Measurements from ENCODE around the gene RBMX2. TPM values are rescaled to one million over a fixed set of nuclear protein-coding genes. Genes with fewer than 3 reads are reported as not detected.
"Not testable (repeated sequence)": the region's sequence is repeated elsewhere in the genome, so short reads cannot be mapped to it uniquely, and the experiment has no call there.

RBMX2 gene
- 19.1 TPM for polyA plus RNA-seq (ENCODE audit: insufficient read length)

GRCh38 chrX:130401415-130402207 is at the start of gene RBMX2:
TSS of gene RBMX2 (plus strand) at chrX:130401987. CDS start at chrX:130402033, 46 bp downstream.
- peak; percentile 32 for DNase-seq (ENCODE audit: low read depth)

GRCh38 chrX:130352050-130352449 is 49.7 kb upstream of the RBMX2 start:
- not testable (repeated sequence) for DNase-seq (ENCODE audit: low read depth)

GRCh38 chrX:130376077-130376476 is 25.7 kb upstream of the RBMX2 start:
- no peak for DNase-seq (ENCODE audit: low read depth)

DNA sequence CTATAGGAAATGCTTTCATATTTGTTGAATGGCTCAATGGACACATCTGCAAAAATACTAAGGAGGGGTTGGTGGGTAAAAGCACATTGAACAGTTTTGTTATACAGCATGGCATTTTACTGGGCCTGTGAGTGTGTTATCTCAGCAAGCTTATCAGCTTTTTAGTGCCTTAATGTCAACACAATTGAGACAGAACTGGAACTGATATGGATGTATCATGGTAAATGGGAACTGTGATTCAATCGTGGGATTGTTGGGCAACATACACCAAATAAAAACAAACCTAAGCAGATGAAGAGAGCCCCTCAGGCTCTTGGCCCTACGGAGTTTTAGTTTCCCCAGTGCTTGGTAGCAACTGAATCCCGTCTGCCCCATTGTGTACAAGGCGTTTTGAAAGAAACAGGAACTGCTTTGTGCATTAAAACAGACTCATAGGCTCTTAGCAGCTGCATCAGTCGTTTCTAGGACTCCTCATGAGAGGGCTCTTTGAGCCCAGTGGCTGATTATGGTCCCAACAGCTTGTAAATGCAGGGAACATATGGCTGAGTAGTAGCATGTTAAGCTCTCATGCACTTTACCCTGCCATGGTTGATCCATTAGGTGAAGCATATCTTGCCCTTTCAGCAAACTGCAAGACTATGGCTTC is 23.6 kb upstream of the RBMX2 start:
- DNase-seq (ENCODE audit: low read depth): no peak

- DNase-seq (ENCODE audit: low read depth): no peak
Measured at GRCh38 chrX:130385520-130385919, 16.3 kb upstream of the RBMX2 start, which contains the start of gene GPR119. TSS of gene GPR119 (minus strand) at chrX:130385674. CDS start at chrX:130385447, 227 bp downstream.

- no peak for DNase-seq (ENCODE audit: low read depth)
Measured at GRCh38 chrX:130386408-130386808, 15.4 kb upstream of the RBMX2 start.

GRCh38 chrX:130393451-130394074 is 8.2 kb upstream of the RBMX2 start:
- no peak for DNase-seq (ENCODE audit: low read depth)

- DNase-seq (ENCODE audit: low read depth): no peak
Measured at GRCh38 chrX:130395341-130395740, 6.4 kb upstream of the RBMX2 start.

GRCh38 chrX:130402208-130402684 is 459 bp downstream of the RBMX2 start:
- DNase-seq (ENCODE audit: low read depth): no peak

- DNase-seq (ENCODE audit: low read depth): no peak
Measured at GRCh38 chrX:130413415-130413814, 11.6 kb downstream of the RBMX2 start.

DNA sequence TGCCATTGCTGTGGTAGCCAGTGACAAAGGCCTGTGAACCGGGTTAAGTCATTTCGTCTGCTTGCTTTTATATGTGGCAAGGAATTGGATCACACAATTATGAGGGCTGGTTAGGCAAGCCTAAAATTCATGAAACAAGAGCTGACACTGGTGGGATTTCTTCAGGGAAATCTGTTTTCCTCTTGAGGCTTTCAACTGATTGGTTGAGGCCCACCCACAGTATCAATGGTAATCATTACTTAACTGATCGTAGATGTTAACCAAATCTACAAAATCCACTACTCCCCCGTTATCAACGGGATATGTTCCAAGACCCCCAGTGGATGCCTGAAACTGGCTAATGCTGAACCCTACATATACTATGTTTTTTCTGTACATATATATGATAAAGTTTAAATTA is 13.0 kb downstream of the RBMX2 start:
- no peak for DNase-seq (ENCODE audit: low read depth)

- DNase-seq (ENCODE audit: low read depth): no peak
Measured at GRCh38 chrX:130415201-130415600, 13.4 kb downstream of the RBMX2 start.

GRCh38 chrX:130416785-130417184 is 15.0 kb downstream of the RBMX2 start:
- DNase-seq (ENCODE audit: low read depth): no peak

GRCh38 chrX:130418066-130418465 is 16.3 kb downstream of the RBMX2 start:
- no peak for DNase-seq (ENCODE audit: low read depth)

DNA sequence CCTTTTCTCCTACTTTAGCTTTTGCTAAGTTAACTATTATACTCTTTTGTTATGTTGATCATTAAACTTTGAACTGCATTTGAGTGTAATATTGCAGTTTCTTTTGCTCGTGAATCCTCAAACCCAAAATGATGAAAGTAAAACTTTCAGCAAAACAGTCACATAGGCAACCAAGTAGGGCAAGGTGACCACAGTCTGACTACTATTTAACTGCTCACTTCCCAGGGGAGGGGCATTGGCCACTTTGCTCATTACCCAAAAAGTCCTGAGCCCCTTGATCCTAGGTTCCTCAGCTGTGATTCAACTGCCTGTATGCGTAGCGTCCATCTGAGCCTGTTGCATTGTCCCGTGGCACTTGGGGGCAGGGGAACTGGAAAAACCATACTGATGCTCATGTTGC is 17.0 kb downstream of the RBMX2 start:
- no peak for DNase-seq (ENCODE audit: low read depth)

- no peak for DNase-seq (ENCODE audit: low read depth)
Measured at GRCh38 chrX:130419263-130419662, 17.5 kb downstream of the RBMX2 start.

DNA sequence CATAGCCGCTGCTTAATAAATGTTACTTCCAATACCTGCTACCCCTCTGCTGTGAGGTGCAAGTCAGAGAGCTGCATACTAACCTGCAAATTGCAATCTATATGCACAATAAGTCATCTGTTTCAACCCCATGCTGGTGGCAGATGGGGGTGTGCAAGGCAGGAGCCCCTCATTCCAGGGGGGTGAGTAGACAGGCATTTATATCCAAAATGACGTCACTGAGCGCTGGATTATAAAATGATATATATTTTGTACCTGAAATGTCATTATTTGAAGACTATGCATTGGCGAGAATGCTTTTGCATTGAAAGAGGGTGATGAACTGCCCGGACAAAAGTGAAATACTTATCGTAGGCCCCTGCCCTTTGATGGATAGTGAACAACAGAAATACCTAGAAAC is 24.7 kb downstream of the RBMX2 start:
- no peak for DNase-seq (ENCODE audit: low read depth)

GRCh38 chrX:130429236-130429635 is 27.4 kb downstream of the RBMX2 start:
- not testable (repeated sequence) for DNase-seq (ENCODE audit: low read depth)

DNA sequence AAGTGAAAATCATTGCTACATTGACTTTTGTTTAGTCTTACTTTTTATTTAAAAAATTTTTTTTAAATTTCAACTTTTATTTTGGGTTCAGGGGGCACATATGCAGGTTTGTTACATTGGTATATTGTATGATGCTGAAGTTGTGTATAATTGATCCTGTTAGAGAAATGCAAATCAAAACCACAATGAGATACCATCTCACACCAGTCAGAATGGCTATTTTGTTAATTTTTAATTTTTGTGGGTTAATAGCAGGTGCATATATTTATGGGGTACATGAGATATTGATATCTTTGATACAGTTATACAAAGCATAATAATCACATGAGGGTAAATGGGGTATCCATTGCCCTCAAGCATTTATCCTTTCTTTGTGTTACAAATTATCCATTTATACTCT is 34.1 kb downstream of the RBMX2 start:
- DNase-seq (ENCODE audit: low read depth): no peak

DNA sequence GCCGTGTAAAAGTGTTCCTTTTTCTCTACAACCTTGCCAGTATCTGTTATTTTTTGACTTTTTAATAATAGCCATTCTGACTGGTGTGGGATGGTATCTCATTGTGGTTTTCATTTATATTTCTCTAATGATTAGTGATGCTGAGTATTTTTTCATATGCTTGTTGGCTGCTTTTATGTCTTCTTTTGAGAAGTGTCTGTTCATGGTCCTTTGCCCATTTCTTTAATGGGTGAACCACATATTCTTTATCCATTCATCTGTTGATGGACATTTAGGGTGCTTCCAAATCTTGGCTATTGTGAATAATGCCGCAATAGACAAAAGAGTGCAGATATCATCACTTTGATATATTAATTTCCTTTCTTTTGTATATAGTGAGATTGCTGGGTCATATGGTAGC is 36.2 kb downstream of the RBMX2 start:
- not testable (repeated sequence) for DNase-seq (ENCODE audit: low read depth)

DNA sequence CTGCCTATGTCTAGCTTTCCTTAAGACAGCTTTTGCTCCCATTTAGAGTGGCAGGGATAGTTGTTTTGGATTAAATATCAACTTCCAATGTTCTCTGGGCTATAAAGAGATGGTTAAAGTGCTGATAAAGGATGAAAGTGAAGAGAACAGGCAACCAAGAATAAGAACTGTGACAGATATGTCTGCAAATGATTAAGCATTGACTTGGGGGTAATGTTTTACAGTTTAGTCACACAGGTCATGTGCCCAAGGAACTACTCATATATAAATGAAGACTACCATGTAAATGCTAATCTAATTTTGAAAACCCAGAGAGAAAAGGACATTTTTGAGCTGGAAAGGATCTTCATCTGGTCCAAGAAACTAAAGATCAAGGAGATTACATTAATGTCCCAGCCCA is 42.1 kb downstream of the RBMX2 start:
- no peak for DNase-seq (ENCODE audit: low read depth)

- no peak for DNase-seq (ENCODE audit: low read depth)
Measured at GRCh38 chrX:130444641-130445336, 43.0 kb downstream of the RBMX2 start.

Measured in forelimb muscle (tissue), 1 donor.